Muscle of back (tissue), 11 donors: ENCODE measurements around the gene SMIM22. TPM values are rescaled to one million over a fixed set of nuclear protein-coding genes. Genes with fewer than 3 reads are reported as not detected.

Experiments
- DNase-seq, 3 donors: peaks; one replicate each; pipeline versions ENCODE4 v3.0.0 to v3.0.0-alpha.2; 2013
- polyA plus RNA-seq, 10 donors: library from polyadenylated mRNA; unstranded; fragments of 120-200 nt; gene quantifications; one replicate each; pipeline ENCODE4 v1.2.1, GENCODE V29; 2013; ENCODE audit not compliant: insufficient read length in 10 of 10

The SMIM22 gene
- polyA plus RNA-seq, 10 donors, result 0.37 to 0.52 (median 0.46) TPM; not detected in 7

GRCh38 chr16:4814542-4815173 lies 19.5 kb downstream of the SMIM22 start:
- no peak for DNase-seq

DNA sequence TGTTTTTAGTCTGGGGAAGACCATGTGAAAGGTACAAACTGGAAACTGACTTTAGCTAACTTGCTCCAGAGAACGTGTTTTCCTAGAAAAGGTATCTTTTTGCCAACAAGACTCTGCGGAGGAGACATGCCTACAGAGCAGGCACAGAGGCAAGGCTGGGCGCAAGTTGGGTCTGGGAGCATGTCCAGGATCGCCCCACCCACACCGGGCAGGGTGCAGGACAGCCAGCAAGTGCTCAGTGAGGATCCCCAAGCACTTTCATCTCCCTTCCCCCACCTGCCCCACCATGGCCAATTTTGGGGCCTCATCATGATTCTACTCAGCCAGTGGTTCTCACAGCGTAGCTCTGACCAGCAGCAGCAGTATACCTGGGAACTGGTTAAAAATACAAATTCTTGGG lies 25.5 kb downstream of the SMIM22 start:
- DNase-seq, result no peak

- DNase-seq, result no peak
These were observed 30.0 kb downstream of the SMIM22 start for GRCh38 chr16:4825196-4825595.

DNA sequence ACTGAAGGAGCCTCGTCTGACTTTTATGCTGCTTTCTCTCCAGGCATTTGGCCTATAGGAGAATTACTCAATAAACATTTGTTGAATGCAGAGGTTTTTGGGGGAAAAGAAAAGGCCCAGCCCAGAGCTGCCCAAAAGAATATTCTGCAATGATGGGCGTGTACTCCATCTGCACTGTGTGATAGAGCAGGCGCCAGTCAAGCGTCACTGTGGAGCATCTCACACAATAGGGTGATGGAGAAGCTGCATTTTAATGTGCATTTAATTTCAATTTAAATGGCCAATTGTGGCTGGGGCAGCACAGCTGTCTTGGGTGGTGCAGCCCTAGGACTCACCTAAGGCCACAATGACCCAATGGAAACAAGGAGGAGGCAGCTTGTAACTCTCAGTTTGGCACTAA lies 31.4 kb downstream of the SMIM22 start:
- no peak for DNase-seq

DNA sequence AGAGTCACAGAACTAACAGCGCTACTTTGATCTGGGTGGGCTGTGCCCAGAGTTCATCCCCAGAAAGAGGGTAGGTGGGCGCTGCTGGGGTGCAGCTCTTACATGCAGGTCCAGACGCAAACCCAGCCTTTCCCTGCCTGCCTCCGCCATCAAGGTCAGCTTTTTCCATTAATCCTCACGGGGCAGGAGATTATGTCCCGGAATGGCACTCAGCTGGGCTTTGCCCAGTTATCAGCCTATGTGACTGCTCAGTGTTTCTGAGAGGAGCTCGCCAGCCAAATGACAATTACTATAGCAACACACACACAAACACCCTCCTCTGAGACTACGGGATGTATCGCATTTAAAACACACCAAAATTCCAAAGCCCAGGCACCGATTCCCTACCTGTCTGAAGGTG lies 31.8 kb downstream of the SMIM22 start:
- no peak for DNase-seq

DNA sequence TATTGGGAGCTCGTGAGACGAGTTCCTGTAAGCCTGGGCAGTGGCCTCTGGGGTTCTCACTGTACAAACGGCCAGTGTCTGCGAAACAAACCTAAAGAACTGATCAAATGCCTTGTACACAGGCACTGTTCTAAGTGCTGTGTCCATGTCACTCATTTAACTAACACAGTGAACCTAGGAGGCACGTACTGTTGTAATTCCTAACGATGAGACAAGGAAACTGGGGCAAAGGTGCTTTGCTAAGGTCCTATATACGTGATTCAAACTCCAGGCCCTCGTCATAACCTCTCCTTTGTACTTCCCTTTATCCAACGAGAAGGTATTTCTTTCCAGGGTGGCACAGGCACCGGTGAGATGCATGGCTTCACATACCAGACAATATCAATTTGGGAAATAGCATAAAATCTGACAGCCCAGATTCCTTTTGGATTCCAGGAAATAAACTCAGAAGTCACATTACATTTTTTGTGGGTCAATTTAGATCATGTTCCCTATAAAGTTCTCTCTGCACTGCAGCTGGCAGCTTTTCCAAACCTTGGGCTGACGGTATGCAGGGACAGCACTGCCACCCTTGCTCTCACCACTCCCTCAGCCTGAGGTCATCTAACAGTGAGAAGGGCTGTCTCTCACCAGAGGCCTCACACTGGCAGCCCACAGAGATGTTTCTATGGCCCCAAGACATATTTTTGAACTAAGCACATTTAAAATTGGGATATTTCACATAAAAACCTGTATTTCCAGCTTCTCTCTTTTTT lies 33.6 kb downstream of the SMIM22 start:
- no peak for DNase-seq

GRCh38 chr16:4830408-4830807 lies 35.2 kb downstream of the SMIM22 start:
- no peak for DNase-seq

GRCh38 chr16:4831616-4832015 lies 36.4 kb downstream of the SMIM22 start:
- DNase-seq, result no peak

- DNase-seq, result no peak
These were observed 37.7 kb downstream of the SMIM22 start for GRCh38 chr16:4832698-4833343.

GRCh38 chr16:4833584-4833983 lies 38.4 kb downstream of the SMIM22 start:
- no peak for DNase-seq

- DNase-seq, result no peak
These were observed 41.6 kb downstream of the SMIM22 start for GRCh38 chr16:4836727-4837126.

DNA sequence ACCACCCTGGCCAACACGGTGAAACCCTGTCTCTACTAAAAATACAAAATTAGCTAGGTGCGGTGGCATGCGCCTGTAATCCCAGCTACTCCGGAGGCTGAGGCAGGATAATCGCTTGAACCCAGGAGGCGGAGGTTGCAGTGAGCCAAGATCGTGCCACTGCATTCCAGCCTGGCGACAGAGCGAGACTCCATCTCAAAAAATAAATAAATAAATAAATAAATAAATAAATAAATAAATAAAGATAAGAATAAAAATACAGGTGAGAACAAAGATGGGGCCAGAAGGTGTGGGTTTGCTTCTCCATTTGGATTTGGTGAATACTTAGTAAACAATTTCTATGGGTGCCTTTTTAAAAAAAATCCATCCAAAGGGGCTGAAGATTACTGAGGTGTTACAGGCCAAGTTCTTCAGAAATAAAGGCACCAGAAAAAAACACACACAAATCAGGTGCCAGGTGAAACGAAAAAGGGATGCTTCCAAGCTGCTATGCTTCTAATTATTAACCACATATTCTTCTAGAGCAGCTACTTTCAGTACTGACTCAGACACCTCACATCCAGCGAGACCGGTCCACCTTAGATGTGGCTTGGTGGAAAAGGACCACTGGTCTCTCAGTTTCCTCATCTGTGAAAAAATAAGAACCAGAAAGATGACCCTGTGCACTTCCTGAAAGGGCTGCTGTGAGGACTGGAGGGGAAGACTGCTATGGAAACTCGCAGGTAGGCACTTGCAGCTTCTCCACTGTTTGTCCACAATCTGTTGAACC lies 42.7 kb downstream of the SMIM22 start:
- no peak for DNase-seq

DNA sequence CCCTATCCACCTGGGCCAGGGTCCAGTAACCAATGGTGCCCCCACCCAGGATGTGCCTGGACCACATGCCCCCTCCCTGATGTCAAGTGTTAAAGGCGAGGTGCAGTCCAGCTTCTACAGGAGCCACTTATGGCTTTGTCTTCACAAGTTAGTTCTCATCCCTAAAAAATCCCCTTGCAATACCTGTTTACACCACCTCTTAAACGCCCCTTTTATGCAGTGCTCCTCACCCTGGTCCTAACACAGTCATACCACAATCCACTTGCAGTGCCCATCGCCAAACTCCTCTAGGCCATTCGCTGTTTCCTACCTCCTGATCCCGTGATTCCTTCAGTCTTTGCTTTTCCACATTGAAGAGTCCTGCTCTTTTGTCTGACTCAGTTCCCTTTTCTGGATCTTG lies 44.8 kb downstream of the SMIM22 start:
- DNase-seq, result no peak

DNA sequence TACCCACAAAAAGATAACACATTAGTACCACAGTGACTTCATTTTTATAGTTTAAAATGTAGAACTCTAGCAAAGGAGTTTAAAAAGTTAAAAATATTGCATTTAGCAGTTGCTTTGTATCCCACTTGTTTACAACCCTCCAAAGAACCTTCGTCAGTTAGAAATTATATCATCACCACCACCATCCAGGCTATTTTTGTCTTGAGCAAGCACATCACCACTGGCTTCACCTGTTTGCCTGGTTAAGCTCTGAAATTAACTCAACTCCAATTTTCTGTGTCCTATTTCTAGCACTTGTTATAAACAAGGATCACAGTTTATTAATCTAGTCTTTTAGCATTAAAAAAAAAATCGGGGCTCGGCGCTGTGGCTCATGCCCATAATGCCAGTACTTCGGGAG lies 45.8 kb downstream of the SMIM22 start:
- DNase-seq, result no peak

Other genes with a start within 250 kb of the SMIM22 start
- under 1 TPM; 0.14 to 0.76 (median 0.56) TPM for gene C16orf96, start 239.0 kb upstream of the SMIM22 start, polyA plus RNA-seq
- 10 to 100 TPM; 12.5 to 22.3 (median 16.2) TPM for gene UBALD1, start 180.5 kb upstream of the SMIM22 start, polyA plus RNA-seq
- 10 to 100 TPM; 30.9 to 42.7 (median 36.9) TPM for gene MGRN1, start 170.5 kb upstream of the SMIM22 start, polyA plus RNA-seq
- gene NUDT16L1, start 101.8 kb upstream of the SMIM22 start, polyA plus RNA-seq, result 10 to 100 TPM; 15.9 to 28.0 (median 21.2) TPM
- 10 to 100 TPM in 9 of 10 donors, 1 to 10 TPM in 1; 9.7 to 22.3 (median 13.8) TPM for gene ANKS3, start 61.1 kb upstream of the SMIM22 start, polyA plus RNA-seq
- gene DNAAF8, start 60.8 kb upstream of the SMIM22 start, polyA plus RNA-seq, result 1 to 10 TPM in 1 of 10 donors, under 1 TPM in 9; 0.35 to 1.0 (median 0.71) TPM
- 10 to 100 TPM in 3 of 10 donors, 1 to 10 TPM in 7; 7.1 to 11.9 (median 8.8) TPM for gene ZNF500, start 28.2 kb upstream of the SMIM22 start, polyA plus RNA-seq
- gene SEPTIN12, start 7.0 kb upstream of the SMIM22 start, polyA plus RNA-seq, result 1 to 10 TPM in 1 of 10 donors, not detected in 9; 9.8 TPM
- gene ROGDI, start 7.3 kb downstream of the SMIM22 start, polyA plus RNA-seq, result 10 to 100 TPM in 9 of 10 donors, 1 to 10 TPM in 1; 6.6 to 14.9 (median 12.3) TPM
- gene GLYR1, start 51.9 kb downstream of the SMIM22 start, polyA plus RNA-seq, result 10 to 100 TPM; 40.5 to 61.3 (median 49.6) TPM
- 10 to 100 TPM; 15.8 to 23.0 (median 19.5) TPM for gene UBN1, start 52.1 kb downstream of the SMIM22 start, polyA plus RNA-seq
- 10 to 100 TPM in 2 of 10 donors, 1 to 10 TPM in 6, under 1 TPM in 2; 0.57 to 20.2 (median 1.2) TPM for gene PPL, start 141.8 kb downstream of the SMIM22 start, polyA plus RNA-seq
- gene SEC14L5, start 163.0 kb downstream of the SMIM22 start, polyA plus RNA-seq, result 1 to 10 TPM in 2 of 10 donors, under 1 TPM in 8; 0.52 to 1.3 (median 0.80) TPM
- gene NAGPA, start 238.6 kb downstream of the SMIM22 start, polyA plus RNA-seq, result 1 to 10 TPM; 3.0 to 5.4 (median 4.6) TPM